Measurements from ENCODE around the gene UNC80.

The UNC80 gene

GRCh38 chr2:209918251-209918650 is 146.6 kb downstream of the UNC80 start:
- no peak for DNase-seq

- no peak for DNase-seq
Measured at GRCh38 chr2:209922116-209922515, 150.5 kb downstream of the UNC80 start.

GRCh38 chr2:209929369-209929768 is 157.7 kb downstream of the UNC80 start:
- no peak for DNase-seq

GRCh38 chr2:209933499-209934483 is 162.2 kb downstream of the UNC80 start:
- no peak for DNase-seq

GRCh38 chr2:209936106-209936666 is 164.6 kb downstream of the UNC80 start:
- DNase-seq = no peak

GRCh38 chr2:209937893-209938292 is 166.3 kb downstream of the UNC80 start:
- no peak for DNase-seq

- no peak for DNase-seq
Measured at GRCh38 chr2:209938906-209939305, 167.3 kb downstream of the UNC80 start.

- no peak for DNase-seq
Measured at GRCh38 chr2:209940936-209941335, 169.3 kb downstream of the UNC80 start.

- DNase-seq = no peak
Measured at GRCh38 chr2:209942426-209942825, 170.8 kb downstream of the UNC80 start.

- DNase-seq = no peak
Measured at GRCh38 chr2:209942936-209943605, 171.4 kb downstream of the UNC80 start.

- DNase-seq = no peak
Measured at GRCh38 chr2:209943776-209944175, 172.1 kb downstream of the UNC80 start.

GRCh38 chr2:209946539-209946938 is 174.9 kb downstream of the UNC80 start:
- no peak for DNase-seq

GRCh38 chr2:209956271-209956670 is 184.6 kb downstream of the UNC80 start:
- no peak for DNase-seq

- no peak for DNase-seq
Measured at GRCh38 chr2:209958016-209958415, 186.4 kb downstream of the UNC80 start.

- DNase-seq = no peak
Measured at GRCh38 chr2:209960045-209960444, 188.4 kb downstream of the UNC80 start.

- DNase-seq = no peak
Measured at GRCh38 chr2:209960676-209961630, 189.3 kb downstream of the UNC80 start.

- DNase-seq = no peak
Measured at GRCh38 chr2:209965723-209966122, 194.1 kb downstream of the UNC80 start.

GRCh38 chr2:209969692-209970091 is 198.1 kb downstream of the UNC80 start:
- DNase-seq = no peak

- no peak for DNase-seq
Measured at GRCh38 chr2:209970271-209970670, 198.6 kb downstream of the UNC80 start.

- no peak for DNase-seq
Measured at GRCh38 chr2:209970711-209971110, 199.1 kb downstream of the UNC80 start.

- no peak for DNase-seq
Measured at GRCh38 chr2:209973328-209973727, 201.7 kb downstream of the UNC80 start.

- DNase-seq = no peak
Measured at GRCh38 chr2:209974576-209974975, 202.9 kb downstream of the UNC80 start.

Measured in activated CD4-positive, CD25-positive, alpha-beta regulatory T cell treated with anti-CD3 and anti-CD28 coated beads, Interleukin-2, amount 50 U/mL, for 72 hours (primary cell).